Measurements from ENCODE around the gene SYCP2.
A peak's percentile ranks its signal among the peaks of the same experiment; 100 is the strongest.

SYCP2 gene

GRCh38 chr20:59944726-59945125 is 11.3 kb upstream of the SYCP2 start:
- no peak for DNase-seq

- no peak for DNase-seq
These were observed 8.8 kb upstream of the SYCP2 start for GRCh38 chr20:59942245-59942644.

- DNase-seq: peak; percentile 80
These were observed 7.5 kb upstream of the SYCP2 start for GRCh38 chr20:59940956-59941294.

- DNase-seq: peak; percentile 88
These were observed 6.9 kb upstream of the SYCP2 start, which contains the start of the genes FAM217B and PPP1R3D for GRCh38 chr20:59940129-59940955. Gene FAM217B, plus strand, starts transcription at chr20:59940389. Its CDS starts 3,555 bp downstream, at chr20:59943944. Gene PPP1R3D, minus strand, starts transcription at chr20:59940305. Its CDS starts 374 bp downstream, at chr20:59939931.

GRCh38 chr20:59939879-59940128 is 6.4 kb upstream of the SYCP2 start:
- DNase-seq: no peak

GRCh38 chr20:59939052-59939878 is 5.8 kb upstream of the SYCP2 start:
- no peak for DNase-seq

GRCh38 chr20:59938696-59939051 is 5.2 kb upstream of the SYCP2 start:
- no peak for DNase-seq

- no peak for DNase-seq
These were observed 4.8 kb upstream of the SYCP2 start for GRCh38 chr20:59938221-59938620.

GRCh38 chr20:59937150-59937549 is 3.7 kb upstream of the SYCP2 start:
- DNase-seq: no peak

- no peak for DNase-seq
These were observed 3.0 kb upstream of the SYCP2 start for GRCh38 chr20:59936409-59936808.

GRCh38 chr20:59935457-59936185 is 2.2 kb upstream of the SYCP2 start:
- DNase-seq: no peak

- peak; percentile 73 for DNase-seq
These were observed 580 bp upstream of the SYCP2 start for GRCh38 chr20:59933849-59934585.

- DNase-seq: no peak
These were observed 681 bp downstream of the SYCP2 start for GRCh38 chr20:59932616-59933295.

GRCh38 chr20:59931511-59932312 is 1.7 kb downstream of the SYCP2 start:
- no peak for DNase-seq

GRCh38 chr20:59925899-59926298 is 7.5 kb downstream of the SYCP2 start:
- DNase-seq: no peak

- no peak for DNase-seq
These were observed 8.1 kb downstream of the SYCP2 start for GRCh38 chr20:59925359-59925758.

GRCh38 chr20:59923514-59923913 is 9.9 kb downstream of the SYCP2 start:
- DNase-seq: no peak

GRCh38 chr20:59920944-59921343 is 12.5 kb downstream of the SYCP2 start:
- DNase-seq: no peak

GRCh38 chr20:59912609-59913008 is 20.8 kb downstream of the SYCP2 start:
- no peak for DNase-seq

- no peak for DNase-seq
These were observed 22.4 kb downstream of the SYCP2 start for GRCh38 chr20:59911041-59911440.

GRCh38 chr20:59908855-59909254 is 24.6 kb downstream of the SYCP2 start:
- no peak for DNase-seq

GRCh38 chr20:59903621-59904020 is 29.8 kb downstream of the SYCP2 start:
- DNase-seq: no peak
